GM21447 (cell line): ENCODE measurements around the gene CBS.
"Not testable (repeated sequence)": the region's sequence is repeated elsewhere in the genome, so short reads cannot be mapped to it uniquely, and the experiment has no call there.

ENCODE experiments used
- ATAC-seq: cut with Tn5 transposase; IDR thresholded peaks from one replicate; pipeline ENCODE4 v1.9.1; 2021; ENCODE audit not compliant: unreplicated experiment

CBS gene

DNA sequence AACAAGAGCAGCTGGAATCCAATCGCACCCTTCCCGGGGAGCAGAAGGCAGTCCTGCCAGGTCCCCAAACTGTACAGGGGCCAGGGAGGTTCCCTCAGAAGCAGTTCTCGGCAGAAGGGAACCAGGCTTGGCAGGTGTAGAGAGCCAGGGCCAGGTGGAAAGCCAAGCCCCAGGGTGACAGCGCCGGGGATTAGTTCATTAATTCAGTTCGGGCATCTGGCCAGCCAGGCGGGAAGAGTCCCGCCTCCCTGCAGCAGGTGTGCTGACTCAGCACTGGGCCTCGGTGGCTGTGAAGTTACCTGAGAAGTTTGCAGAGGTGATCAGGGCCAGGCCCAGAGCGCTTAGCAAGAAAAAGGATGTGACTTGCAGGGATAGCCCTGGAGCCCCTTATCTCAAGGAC, 6.0 kb downstream of the CBS start:
- ATAC-seq: not testable (repeated sequence)

DNA sequence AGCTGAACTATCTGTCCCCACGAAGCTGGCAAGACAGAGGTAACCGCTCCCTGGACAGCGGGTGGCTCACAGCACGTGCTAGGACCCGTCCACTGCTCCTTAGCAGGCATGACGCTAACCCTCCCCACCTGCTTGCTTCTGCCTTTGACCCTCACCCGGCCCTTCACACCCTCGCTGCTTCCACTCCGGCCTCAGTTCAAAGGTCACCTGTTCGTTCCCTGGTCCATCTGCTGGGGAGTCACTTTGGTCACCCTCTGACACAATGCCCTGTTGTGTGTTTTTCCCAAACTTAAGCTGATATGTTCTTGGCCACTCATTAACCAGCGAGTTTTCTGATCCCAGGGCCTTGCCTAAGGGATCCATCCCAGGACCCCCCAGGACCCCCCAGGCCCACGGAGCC, 7.6 kb downstream of the CBS start:
- ATAC-seq: not testable (repeated sequence)

DNA sequence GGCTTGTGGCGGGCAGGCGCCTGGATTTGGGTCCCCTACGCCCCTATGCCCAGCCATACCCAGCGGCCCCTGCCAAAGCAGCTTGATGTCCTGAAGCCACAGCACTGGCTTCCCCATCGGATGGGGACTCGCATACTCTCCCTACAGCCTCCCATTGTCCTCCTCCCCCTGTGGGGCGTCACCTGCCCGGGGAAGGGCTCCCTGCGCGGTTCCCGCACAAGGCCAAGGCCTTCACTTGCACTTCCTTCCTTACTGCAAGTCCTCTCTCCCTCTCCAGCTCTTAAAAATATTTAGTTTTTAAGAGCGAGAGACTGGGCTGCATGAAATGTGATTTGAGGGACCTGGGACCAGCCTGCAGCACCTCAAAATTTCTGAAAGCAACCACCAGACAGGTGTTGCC, 8.9 kb downstream of the CBS start:
- ATAC-seq: not testable (repeated sequence)

DNA sequence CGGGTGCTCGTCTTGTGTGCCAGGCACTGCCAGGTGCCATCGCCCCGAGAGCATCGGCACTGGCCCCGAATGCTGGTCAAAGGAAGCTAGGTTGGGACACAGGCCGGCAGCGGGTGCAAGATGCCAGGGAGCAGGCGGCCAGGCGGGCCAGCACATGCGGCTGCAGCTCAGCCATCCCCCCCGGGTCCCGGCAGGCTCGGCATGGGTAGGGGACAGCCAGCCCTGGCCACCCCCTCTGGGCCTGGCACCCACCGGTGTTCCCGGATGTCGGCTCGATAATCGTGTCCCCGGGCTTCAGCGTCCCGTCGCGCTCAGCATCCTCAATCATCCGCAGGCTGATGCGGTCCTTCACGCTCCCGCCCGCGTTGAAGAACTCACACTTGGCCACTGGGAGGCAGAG, 9.6 kb downstream of the CBS start:
- not testable (repeated sequence) for ATAC-seq

DNA sequence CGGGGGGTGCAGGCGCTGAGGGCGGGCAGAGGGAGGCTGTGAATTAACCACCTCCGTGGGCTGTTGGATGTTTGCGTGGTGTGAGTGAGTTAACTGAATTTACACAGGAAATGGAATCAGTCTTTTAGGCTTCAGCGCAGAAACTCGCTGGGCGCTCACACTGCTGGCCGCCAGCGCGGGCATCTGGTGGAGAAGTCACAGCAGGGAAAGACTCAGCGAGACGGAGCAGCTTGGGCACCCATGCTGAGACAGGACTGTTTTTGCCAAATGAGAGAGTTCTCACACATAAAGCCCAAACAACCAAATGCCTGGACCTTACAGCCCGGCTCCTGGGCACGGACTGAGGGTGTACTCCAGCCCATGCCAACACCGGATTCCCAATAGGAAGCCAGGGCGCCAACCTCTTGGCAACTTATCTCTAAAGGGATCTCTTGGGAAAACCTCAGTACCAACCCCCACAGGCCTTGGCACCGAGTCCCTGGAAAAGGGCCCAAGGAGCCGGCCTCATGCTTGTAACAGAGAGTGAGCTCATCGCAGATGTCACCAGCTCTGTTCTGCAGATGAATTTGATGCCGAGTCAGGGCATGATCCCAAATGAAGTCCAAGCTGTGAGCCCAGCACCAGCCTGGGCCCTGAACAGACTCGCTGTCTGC, 11.2 kb downstream of the CBS start:
- ATAC-seq: not testable (repeated sequence)

DNA sequence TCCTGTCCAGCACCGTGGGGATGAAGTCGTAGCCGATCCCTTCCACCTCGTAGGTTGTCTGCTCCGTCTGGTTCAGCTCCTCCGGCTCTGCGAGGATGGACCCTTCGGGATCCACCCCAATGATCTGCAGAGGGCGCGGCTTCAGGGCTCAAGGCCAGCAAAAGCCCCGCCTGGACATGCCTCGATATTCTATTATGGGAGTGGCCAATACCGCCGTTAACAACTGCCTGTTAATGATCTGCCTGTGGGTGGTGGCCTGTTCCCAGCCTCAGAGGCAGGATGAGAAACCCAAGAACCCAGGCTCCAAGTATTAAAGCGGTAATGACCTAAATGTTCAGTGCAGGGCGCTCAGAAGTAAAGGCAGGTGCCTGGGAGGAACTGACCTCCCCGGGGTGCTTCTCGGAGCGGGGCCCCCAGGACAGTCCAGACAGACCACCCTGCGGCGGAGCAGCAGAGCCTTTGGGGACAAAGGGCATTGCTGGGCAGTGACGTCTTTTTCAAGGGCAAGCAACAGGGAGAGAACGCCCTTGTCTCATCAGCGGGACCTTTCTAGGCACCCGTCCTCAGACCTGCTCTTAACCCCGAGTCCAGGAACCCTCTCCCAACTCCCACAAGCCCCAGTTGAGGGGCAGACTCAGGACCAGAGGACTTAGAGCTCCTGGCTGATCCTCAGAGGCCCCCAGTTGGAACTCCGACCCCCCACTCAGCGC, 12.5 kb downstream of the CBS start:
- not testable (repeated sequence) for ATAC-seq

DNA sequence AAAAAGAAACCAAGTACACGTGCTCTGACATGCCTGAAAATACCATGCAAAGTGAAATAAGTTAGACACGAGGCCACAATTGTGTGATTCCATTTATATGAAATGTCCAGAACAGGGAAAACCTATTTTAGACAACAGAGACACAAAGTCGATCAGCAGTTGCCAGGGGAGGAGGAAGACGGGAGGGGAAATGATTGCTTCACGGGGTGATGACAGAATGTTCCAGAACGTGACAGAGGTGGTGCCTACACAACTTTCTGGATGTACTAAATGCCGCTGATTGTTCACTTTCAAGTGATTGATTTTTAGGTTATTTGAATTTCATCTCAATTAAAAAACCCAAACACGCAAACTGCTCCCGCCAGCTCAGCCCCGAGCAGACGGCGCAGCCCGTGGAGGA, 22.5 kb downstream of the CBS start:
- not testable (repeated sequence) for ATAC-seq

DNA sequence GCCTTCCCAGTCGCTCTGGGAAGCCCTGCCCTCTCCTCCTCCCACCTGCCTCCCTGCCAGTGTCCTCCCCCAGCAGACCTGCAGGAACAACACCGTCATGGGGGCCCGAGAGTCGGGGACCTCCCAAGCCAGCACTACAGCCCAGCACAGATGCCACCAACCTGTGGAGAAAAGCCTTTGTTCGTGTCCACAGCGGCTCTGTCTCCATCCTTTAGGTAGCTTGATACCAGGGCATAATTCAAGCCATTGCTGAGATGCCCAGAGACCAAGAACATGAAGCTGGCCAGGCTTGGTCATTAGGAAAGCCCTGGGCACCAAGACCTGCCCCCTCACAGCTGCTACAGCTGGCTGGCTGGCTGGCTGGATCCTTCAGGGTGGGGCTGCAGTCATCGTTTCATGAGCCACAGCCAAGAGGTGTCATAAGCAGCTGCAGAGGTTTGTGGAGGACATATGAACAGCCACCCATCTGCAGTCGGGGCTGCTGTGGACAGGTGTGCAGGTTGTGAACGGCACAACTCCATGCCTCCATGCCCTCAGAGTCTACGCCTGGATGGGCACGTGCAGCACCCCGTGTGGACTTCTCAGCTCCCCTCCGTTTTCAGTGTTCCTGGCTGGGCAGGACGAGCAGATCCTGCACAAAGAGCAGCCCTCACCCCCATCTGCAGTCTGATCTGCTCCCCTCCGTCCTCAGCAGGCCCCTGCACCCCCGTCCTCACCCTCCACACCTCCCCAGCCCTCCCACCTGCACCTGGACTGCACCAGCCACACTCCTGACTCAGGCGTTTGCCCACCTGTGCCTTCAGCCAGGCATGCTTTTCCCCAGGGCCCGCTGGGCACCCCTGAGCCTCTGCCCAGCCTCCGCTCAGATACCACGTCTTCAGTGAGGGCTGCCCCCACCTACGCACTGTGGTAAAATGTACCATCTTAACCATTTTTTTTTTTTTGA, 29.5 kb downstream of the CBS start:
- ATAC-seq: not testable (repeated sequence)

DNA sequence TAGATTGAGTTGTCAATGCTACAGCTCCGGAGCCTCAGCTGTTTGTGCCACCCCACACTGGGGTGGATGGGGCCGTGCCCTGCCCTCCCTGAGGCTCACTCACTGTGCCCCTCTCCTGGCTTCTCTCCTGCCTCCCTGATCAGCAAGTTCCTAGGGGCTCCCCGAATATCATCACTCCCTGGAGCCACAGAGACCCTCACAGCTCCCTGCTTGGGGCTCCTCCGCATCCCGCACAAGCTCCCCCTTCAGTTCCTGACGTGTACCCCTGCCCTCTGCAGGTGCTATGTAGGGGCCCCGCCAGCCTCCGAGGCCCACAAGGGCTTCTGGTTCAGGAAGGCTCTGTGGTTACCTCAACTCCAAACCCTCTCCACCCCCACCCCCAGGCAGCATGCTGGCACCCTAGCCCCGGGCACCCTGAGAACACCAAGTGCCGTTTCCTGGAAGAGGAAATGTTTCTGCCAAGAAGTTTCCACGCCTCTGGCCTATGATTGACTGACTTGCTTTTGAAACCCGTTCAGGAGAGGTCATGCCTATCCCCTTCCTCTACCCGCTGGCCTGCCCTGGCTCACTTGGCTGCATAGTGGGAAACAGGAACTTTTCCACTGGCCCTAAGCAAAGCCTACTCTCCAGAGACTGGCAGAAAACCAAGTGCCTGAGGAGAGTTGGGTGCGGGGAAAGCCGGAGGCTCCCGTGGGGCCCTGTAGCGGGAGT, 30.3 kb downstream of the CBS start:
- not testable (repeated sequence) for ATAC-seq

DNA sequence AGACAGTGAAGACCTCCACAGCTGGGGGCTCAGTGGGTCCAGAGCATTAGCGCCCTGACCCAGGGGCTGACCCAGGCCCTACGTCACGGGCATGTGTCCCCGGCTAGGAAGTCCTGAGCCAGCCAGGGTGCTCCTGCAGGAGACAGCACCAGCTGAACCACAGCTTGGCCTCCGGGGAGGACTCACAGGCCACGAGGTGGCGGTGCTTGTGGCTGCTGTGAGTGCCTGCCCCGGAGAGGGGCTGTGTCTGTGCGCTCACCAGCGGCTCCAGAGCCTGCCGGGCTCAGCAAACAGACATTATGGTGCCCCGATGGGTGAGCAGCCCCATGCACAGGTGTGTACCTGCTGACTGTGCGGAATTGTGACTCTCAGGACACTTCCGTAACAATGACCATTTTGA, 31.1 kb downstream of the CBS start:
- ATAC-seq: not testable (repeated sequence)

DNA sequence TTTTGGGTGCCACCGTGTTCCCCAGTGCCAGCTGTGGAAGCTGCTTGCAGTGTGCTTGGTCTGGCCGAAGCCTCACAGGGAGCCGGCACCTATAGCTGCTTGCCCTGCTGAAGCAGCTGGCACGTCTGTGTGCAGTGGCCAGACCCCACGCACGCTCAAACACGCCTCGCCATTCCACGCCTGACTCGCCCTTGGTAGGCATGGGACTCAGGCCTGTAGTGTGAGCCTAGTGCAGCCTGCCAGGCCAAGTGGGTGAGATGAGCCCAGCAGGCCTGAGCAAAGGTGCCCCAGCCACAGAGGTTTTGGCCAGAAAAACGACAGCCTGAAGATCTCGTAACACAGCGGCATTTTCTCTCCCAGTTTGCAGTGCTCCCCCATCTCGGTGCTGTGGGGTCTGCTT, 32.3 kb downstream of the CBS start:
- ATAC-seq: not testable (repeated sequence)

DNA sequence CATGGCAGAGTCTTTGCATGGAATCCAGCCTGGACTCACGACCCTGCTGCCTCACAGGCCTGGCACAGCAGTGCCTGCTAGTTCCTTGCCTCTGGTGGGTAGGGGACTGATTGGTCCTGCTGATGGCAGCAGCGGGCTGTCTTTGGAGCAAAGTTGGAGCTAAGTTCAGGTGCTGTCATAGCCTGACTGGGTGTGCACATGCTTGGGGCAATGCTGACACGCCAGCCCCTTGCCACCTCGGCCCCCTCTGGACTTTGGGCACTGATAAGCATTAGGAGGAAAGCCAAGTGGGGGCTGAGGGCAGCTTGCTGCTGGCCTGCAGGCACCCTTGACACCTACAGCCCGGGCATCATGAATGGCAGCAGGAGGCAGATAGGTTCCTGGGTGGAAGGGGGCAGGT, 33.5 kb downstream of the CBS start:
- ATAC-seq: not testable (repeated sequence)

DNA sequence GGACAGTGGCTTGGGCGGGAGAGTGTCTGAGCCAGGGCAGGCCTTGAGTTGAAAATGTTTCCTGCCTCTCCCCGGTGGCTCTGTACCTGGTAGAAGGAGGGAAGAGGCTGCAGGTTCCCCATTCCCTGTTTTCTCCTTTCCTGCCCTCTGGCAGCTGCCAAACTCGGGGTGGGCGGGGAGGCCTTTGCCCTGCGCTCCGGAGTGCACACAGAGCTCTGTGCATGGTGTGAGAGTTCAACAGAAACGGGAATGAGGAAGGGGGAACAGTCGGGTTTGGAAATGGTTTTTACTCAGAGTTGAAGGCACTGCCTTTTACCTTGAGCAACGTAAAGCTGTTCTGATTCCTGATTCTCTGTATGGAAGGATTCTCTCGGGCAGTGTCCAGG, 37.0 kb downstream of the CBS start:
- ATAC-seq: not testable (repeated sequence)

DNA sequence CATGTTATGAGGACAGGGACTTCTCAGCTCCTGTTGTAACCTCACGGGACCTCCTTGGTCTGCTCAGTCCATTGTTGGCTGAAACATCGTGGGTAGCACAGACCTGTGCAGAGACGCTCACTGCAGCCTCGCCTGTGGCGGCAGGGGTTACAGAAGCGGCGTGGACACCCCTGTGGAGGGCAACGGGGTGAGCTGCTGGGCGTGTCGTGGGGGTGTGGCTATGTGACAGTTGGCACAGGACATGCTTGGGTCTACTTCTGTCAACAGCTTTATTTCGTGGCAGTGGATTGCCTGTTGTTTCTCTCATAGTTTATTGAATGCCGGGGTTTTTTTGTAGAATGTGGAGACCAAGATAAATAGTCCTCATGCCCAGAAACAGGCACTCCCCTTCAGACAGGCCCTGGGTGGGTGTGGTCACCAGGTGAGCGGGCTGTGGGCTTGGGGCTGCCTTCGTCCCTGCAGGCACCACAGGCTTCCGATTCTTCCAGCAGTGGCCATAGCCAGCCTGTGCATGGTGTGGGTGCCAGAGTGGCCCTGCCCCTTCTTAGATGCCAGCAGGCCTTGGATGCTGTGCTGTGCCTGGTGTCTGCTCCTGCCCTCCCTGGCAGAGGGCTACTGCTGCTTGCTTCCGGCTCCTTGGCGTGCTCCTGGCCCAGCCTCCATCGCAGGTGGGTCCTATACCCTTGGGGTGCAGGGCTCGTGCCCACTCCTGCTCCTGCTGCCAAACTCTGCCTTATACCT, 37.5 kb downstream of the CBS start:
- not testable (repeated sequence) for ATAC-seq

DNA sequence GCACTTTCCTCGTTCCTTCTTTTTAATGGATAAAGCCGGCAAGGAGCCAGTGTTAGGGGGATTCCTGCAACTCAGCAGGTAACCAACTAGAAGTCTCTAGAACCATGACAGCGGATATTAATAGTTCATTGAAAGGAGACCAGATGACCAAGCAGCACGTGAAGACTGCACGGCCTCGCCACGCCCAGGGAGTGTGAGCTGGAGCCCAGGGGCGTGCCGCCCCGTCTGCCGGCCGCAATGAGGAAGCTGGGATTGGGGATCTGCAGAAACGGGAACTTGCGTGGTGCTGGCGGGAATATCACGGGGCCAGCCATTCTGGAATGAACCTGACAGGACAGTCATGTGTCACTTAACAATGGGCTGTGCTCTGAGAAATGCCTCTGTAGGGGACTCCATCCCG, 38.7 kb downstream of the CBS start:
- ATAC-seq: not testable (repeated sequence)

DNA sequence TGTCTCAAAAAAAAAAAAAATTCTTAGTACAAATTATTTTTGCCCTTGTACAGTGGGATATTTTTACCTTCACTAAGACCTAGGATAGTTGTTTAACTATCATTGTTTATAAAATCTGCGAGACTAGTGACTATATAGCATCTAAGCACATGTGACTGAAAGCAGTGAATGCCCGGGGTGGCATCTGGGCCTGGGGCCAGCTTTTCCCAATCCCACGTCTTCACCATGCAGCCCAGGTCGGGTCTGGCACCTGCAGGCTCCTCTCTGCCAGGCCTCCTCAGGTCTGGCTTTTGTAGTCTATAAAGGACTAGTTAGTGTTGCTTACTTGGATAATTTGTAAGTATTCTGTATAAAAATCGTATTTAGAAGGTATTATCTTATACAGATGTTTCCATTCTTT, 40.8 kb downstream of the CBS start:
- ATAC-seq: no peak

DNA sequence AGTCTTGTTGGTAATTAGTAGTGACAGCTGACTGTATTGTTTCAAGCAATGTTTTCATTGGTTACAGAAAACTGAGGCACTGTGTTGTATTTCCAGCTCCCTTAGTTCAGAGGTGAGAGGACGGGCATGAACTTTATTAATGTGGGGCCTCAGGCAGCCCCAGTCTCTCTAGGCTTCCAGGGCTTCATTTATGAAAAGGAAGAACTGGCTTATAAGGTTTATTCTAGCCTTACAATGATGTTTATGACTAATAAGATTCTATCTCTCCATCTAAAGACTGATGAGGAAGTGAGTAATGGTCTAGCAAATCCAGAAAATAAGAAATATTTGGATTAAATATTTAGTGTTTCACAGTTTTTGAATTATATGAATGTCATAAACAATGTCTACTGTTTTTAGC, 41.5 kb downstream of the CBS start:
- no peak for ATAC-seq

DNA sequence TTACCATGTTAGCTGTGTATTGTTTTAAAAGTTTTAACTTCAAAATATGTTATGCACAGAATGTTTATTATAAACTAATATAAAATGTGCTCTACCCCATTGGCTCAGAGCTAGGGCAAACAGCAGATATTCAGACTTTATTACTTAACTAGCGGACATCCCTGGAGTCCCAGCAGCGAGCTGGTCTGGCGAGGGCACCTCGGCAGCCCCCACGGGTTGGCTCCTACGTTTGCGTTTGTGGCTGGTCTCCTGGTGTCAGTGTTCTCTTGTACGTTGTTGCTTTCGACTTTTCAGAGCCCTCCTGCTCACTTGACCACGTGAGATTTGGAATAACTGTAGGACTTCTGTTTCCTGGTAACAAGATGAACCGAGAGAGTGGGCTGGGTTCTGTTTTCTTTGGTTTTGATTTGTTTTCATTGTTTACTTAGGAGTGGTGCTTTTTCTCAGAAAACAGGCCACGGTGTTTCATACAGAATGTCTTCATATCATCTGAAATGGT, 44.5 kb downstream of the CBS start:
- no peak for ATAC-seq

DNA sequence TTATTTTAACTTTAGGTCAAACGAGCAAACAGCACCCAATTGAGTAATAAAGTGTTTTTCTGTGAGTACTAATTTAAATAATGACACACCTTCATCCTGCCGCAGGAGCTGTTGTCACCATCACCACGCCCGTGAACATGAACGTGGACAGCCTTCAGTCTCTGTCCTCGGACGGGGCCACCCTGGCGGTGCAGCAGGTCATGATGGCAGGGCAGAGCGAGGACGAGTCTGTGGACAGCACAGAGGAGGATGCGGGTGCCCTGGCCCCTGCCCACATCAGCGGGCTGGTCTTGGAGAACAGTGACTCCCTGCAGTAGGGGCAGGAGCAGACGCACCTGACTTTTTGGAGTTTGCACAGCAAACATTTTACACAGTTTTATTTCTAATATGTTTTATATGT, 45.9 kb downstream of the CBS start:
- no peak for ATAC-seq
